Measurements from ENCODE around the gene POU6F2. TPM values are rescaled to one million over a fixed set of nuclear protein-coding genes. Genes with fewer than 3 reads are reported as not detected.

POU6F2 gene
- total and polyA plus RNA-seq, 8 donors = 0.37 TPM; not detected in 7

- TF ChIP-seq CTCF (IDR thresholded peaks at IDR 0.05) = no peak
- Histone ChIP-seq H3K4me1 (no peaks in the 10 kb centered on the region), H3K4me3 (no peak overlapping the region), H3K36me3 (no peaks in the 10 kb centered on the region), H3K27ac (no peak overlapping the region), H3K27me3 (no peaks in the 10 kb centered on the region), H3K9me3 (no peaks in the 10 kb centered on the region)
- intact Hi-C loops (cut with DNase I; ENCODE audit: low total_unique reads) = no loop called here
- 19 to 56% (median 47%) methylated on average over 4 of the region's 4 CpGs for WGBS, 5 donors
- DNase-seq = no peak
Observed at GRCh38 chr7:39313376-39313775, 335.7 kb downstream of the POU6F2 start.

DNA sequence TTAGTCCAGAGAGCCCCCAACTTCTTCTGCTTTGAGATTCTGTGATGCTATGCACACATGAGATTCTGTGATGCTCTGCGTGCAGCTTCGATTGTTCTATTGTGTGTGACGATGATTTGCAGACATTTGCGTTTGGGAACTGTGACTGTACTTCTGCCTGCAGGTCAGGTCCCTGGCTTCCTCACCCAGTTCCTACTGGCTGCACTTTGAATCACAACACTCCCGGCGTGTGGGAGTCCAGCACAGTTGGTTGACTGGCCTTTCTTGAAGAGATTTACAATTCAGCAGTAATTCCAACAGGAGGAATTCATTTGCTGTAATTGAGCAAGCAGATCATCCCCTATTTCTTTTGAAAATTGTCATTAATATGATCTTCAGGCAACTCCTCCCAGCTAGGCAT, 336.3 kb downstream of the POU6F2 start:
- Histone ChIP-seq H3K9me3 (no peaks in the 10 kb centered on the region), H3K27me3 (no peaks in the 10 kb centered on the region), H3K4me1 (no peaks in the 10 kb centered on the region), H3K4me3 (no peak overlapping the region), H3K36me3 (no peaks in the 10 kb centered on the region), H3K27ac (no peak overlapping the region)
- no peak for DNase-seq
- TF ChIP-seq EP300 (IDR thresholded peaks at IDR 0.05) = no peak
- no peak for TF ChIP-seq POLR2AphosphoS5 (IDR thresholded peaks at IDR 0.05)
- no peak for TF ChIP-seq POLR2A (IDR thresholded peaks at IDR 0.05)
- TF ChIP-seq CTCF (IDR thresholded peaks at IDR 0.05) = no peak
- intact Hi-C loops (cut with DNase I; ENCODE audit: low total_unique reads) = no loop called here
- 60 to 74% (median 63%) methylated on average over 6 of the region's 6 CpGs for WGBS, 5 donors

GRCh38 chr7:39317107-39317506, 339.4 kb downstream of the POU6F2 start:
- WGBS, 5 donors = 68 to 78% (median 74%) methylated on average over 5 of the region's 5 CpGs
- Histone ChIP-seq H3K27ac (no peak overlapping the region), H3K27me3 (no peaks in the 10 kb centered on the region), H3K36me3 (no peaks in the 10 kb centered on the region), H3K9me3 (no peaks in the 10 kb centered on the region), H3K4me1 (no peaks in the 10 kb centered on the region), H3K4me3 (no peak overlapping the region)
- no peak for TF ChIP-seq EP300 (IDR thresholded peaks at IDR 0.05)
- no peak for TF ChIP-seq POLR2AphosphoS5 (IDR thresholded peaks at IDR 0.05)
- no peak for TF ChIP-seq POLR2A (IDR thresholded peaks at IDR 0.05)
- TF ChIP-seq CTCF (IDR thresholded peaks at IDR 0.05) = no peak
- intact Hi-C loops (cut with DNase I; ENCODE audit: low total_unique reads) = no loop called here
- DNase-seq = no peak

GRCh38 chr7:39317896-39318295, 340.2 kb downstream of the POU6F2 start:
- TF ChIP-seq POLR2A (IDR thresholded peaks at IDR 0.05) (no peak), POLR2AphosphoS5 (IDR thresholded peaks at IDR 0.05) (no peak), EP300 (IDR thresholded peaks at IDR 0.05) (no peak), CTCF (IDR thresholded peaks at IDR 0.05) (no peak)
- no peaks in the 10 kb centered on the region for H3K27me3 ChIP-seq
- no peak overlapping the region for H3K27ac ChIP-seq
- DNase-seq = no peak
- no peak overlapping the region for H3K4me3 ChIP-seq
- 59 to 67% (median 66%) methylated on average over 5 of the region's 5 CpGs for WGBS, 5 donors
- H3K36me3 ChIP-seq = no peaks in the 10 kb centered on the region
- no peaks in the 10 kb centered on the region for H3K4me1 ChIP-seq
- H3K9me3 ChIP-seq = no peaks in the 10 kb centered on the region
- intact Hi-C loops (cut with DNase I; ENCODE audit: low total_unique reads) = no loop called here
